ENCODE data around the gene ATG5.

Gene ATG5

GRCh38 chr6:106186172-106186571, 139.4 kb downstream of the ATG5 start:
- Mint-ChIP-seq H3K27me3 (ENCODE audit: low read depth) (no peaks in the 10 kb centered on the region), H3K4me1 (no peaks in the 10 kb centered on the region), H3K4me3 (no peak overlapping the region), H3K9me3 (no peaks in the 10 kb centered on the region), H3K36me3 (ENCODE audit: low read depth) (peaks cover 12% of the 10 kb centered on the region), H3K27ac (no peak overlapping the region)
- TF ChIP-seq CTCF (IDR thresholded peaks at IDR 0.05; ENCODE audit: unreplicated experiment in 3 of 3), result no peak

- Mint-ChIP-seq H3K36me3 (ENCODE audit: low read depth) (peaks cover 12% of the 10 kb centered on the region), H3K9me3 (no peaks in the 10 kb centered on the region), H3K27me3 (ENCODE audit: low read depth) (no peaks in the 10 kb centered on the region), H3K4me3 (no peak overlapping the region), H3K4me1 (no peaks in the 10 kb centered on the region), H3K27ac (no peak overlapping the region)
- no peak for TF ChIP-seq CTCF (IDR thresholded peaks at IDR 0.05; ENCODE audit: unreplicated experiment in 3 of 3)
Observed at GRCh38 chr6:106185615-106186014, 139.9 kb downstream of the ATG5 start.

GRCh38 chr6:106184629-106185028, 140.9 kb downstream of the ATG5 start:
- H3K4me3 Mint-ChIP-seq, result no peak overlapping the region
- H3K36me3 Mint-ChIP-seq (ENCODE audit: low read depth), result peaks cover 12% of the 10 kb centered on the region
- no peaks in the 10 kb centered on the region for H3K9me3 Mint-ChIP-seq
- no peaks in the 10 kb centered on the region for H3K4me1 Mint-ChIP-seq
- TF ChIP-seq CTCF (IDR thresholded peaks at IDR 0.05; ENCODE audit: unreplicated experiment in 3 of 3), result no peak
- H3K27me3 Mint-ChIP-seq (ENCODE audit: low read depth), result no peaks in the 10 kb centered on the region
- H3K27ac Mint-ChIP-seq, result no peak overlapping the region

- Mint-ChIP-seq H3K4me1 (no peaks in the 10 kb centered on the region), H3K36me3 (ENCODE audit: low read depth) (peaks cover 12% of the 10 kb centered on the region), H3K9me3 (no peaks in the 10 kb centered on the region), H3K27ac (no peak overlapping the region), H3K4me3 (no peak overlapping the region), H3K27me3 (ENCODE audit: low read depth) (no peaks in the 10 kb centered on the region)
- no peak for TF ChIP-seq CTCF (IDR thresholded peaks at IDR 0.05; ENCODE audit: unreplicated experiment in 3 of 3)
Observed at GRCh38 chr6:106183430-106183829, 142.1 kb downstream of the ATG5 start.

GRCh38 chr6:106182455-106182854, 143.1 kb downstream of the ATG5 start:
- Mint-ChIP-seq H3K27me3 (ENCODE audit: low read depth) (no peaks in the 10 kb centered on the region), H3K9me3 (no peaks in the 10 kb centered on the region), H3K4me1 (no peaks in the 10 kb centered on the region), H3K27ac (no peak overlapping the region), H3K4me3 (no peak overlapping the region), H3K36me3 (ENCODE audit: low read depth) (peaks cover 12% of the 10 kb centered on the region)
- no peak for TF ChIP-seq CTCF (IDR thresholded peaks at IDR 0.05; ENCODE audit: unreplicated experiment in 3 of 3)

GRCh38 chr6:106181664-106182418, 143.7 kb downstream of the ATG5 start:
- Mint-ChIP-seq H3K9me3 (no peaks in the 10 kb centered on the region), H3K27me3 (ENCODE audit: low read depth) (no peaks in the 10 kb centered on the region), H3K27ac (no peak overlapping the region), H3K4me1 (no peaks in the 10 kb centered on the region), H3K36me3 (ENCODE audit: low read depth) (peaks cover 12% of the 10 kb centered on the region), H3K4me3 (no peak overlapping the region)
- TF ChIP-seq CTCF (IDR thresholded peaks at IDR 0.05; ENCODE audit: unreplicated experiment in 3 of 3), result no peak

Measured in nephron (organoid).